SK-N-SH (cell line): ENCODE data around the gene CALN1. TPM values are rescaled to one million over a fixed set of nuclear protein-coding genes. Genes with fewer than 3 reads are reported as not detected.
"Not testable (repeated sequence)": the region's sequence is repeated elsewhere in the genome, so short reads cannot be mapped to it uniquely, and the experiment has no call there.

Source experiments
- CTCF ChIA-PET: fragments of 300-600, 350-600 bp; formaldehyde crosslinking; extraction: SDS; loops from one replicate; lab custom pipeline; 2021; lab: Yijun Ruan, JAX
- POLR2A ChIA-PET: fragments of 350-600 bp; sonication (Branson Sonifier 250); formaldehyde crosslinking; extraction: SDS; loops from one replicate; lab custom pipeline; 2020; ENCODE audit warnings: antibody characterized with exemption, inconsistent platforms; lab: Yijun Ruan, JAX
- DNase-seq: peaks from one replicate; pipeline ENCODE4 v3.0.0; 2012
- H2AFZ ChIP-seq: fragments of 200-600 bp; sonication (generic); 2 replicates; pipeline ENCODE4 v1.8.1; 2016; ENCODE audit warnings: antibody characterized with exemption, mild to moderate bottlenecking, low read depth
- H3F3A ChIP-seq: fragments of 200-600 bp; sonication (generic); replicated peaks from 2 replicates; pipeline ENCODE3; 2016; ENCODE audit warnings: antibody characterized with exemption, mild to moderate bottlenecking; ENCODE audit not compliant: insufficient read depth
- H3K27ac ChIP-seq, 2 experiments: fragments of 200-500 bp in 1 of 2; fragments of 200-600 bp in 1 of 2; sonication (Bioruptor generic) in 1 of 2; sonication (generic), shearing (Covaris generic) in 1 of 2; 2 replicates each; pipeline versions ENCODE4 v1.5.1 to v1.6.1; 2014 to 2016; ENCODE audit warnings: low read depth in 2 of 2, inconsistent platforms in 1 of 2, low read length in 1 of 2, mild to moderate bottlenecking in 1 of 2, mixed read lengths in 1 of 2
- H3K27me3 ChIP-seq: fragments of 200-600 bp; sonication (generic), shearing (Covaris generic); 2 replicates; pipeline ENCODE4 v1.6.1; 2016; ENCODE audit warnings: mixed run types; ENCODE audit not compliant: insufficient read depth
- H3K36me3 ChIP-seq, 2 experiments: fragments of 200-500 bp in 1 of 2; fragments of 200-600 bp in 1 of 2; sonication (Bioruptor generic) in 1 of 2; sonication (generic) in 1 of 2; replicated peaks in 1 of 2; 2 replicates each; pipeline versions ENCODE3 to v1.5.1; 2014 to 2016; ENCODE audit warnings: low read length in 1 of 2, mild to moderate bottlenecking in 1 of 2; ENCODE audit not compliant: insufficient read depth in 2 of 2, control insufficient read depth in 1 of 2
- H3K4me1 ChIP-seq, 2 experiments: fragments of 200-500 bp in 1 of 2; fragments of 200-600 bp in 1 of 2; sonication (Bioruptor generic) in 1 of 2; sonication (generic), shearing (Covaris generic) in 1 of 2; 2 replicates each; pipeline versions ENCODE4 v1.5.1 to v1.6.1; 2014 to 2016; ENCODE audit warnings: low read depth in 1 of 2, low read length in 1 of 2, mixed run types in 1 of 2; ENCODE audit not compliant: insufficient read depth in 2 of 2, control insufficient read depth in 1 of 2
- H3K4me2 ChIP-seq: fragments of 200-600 bp; sonication (generic), shearing (Covaris generic); 2 replicates; pipeline ENCODE4 v1.6.1; 2017; ENCODE audit warnings: mixed run types
- H3K4me3 ChIP-seq, 2 experiments: fragments of 200-500 bp in 1 of 2; fragments of 200-600 bp in 1 of 2; sonication (Bioruptor generic) in 1 of 2; sonication (generic), shearing (Covaris generic) in 1 of 2; 2 replicates each; pipeline versions ENCODE4 v1.5.1 to v1.8.1; 2014 to 2016; ENCODE audit warnings: low read depth in 2 of 2, inconsistent platforms in 1 of 2, low read length in 1 of 2, mild to moderate bottlenecking in 1 of 2, mixed read lengths in 1 of 2, moderate library complexity in 1 of 2
- H3K79me2 ChIP-seq: fragments of 200-600 bp; sonication (generic); 2 replicates; pipeline ENCODE4 v1.8.1; 2017; ENCODE audit warnings: mild to moderate bottlenecking; ENCODE audit not compliant: insufficient read depth
- H3K9ac ChIP-seq: fragments of 200-600 bp; sonication (generic); 2 replicates; pipeline ENCODE4 v1.6.1; 2017; ENCODE audit warnings: mixed run types
- H3K9me2 ChIP-seq: fragments of 200-600 bp; sonication (generic); 2 replicates; pipeline ENCODE4 v1.6.1; 2017; ENCODE audit warnings: mixed run types
- H3K9me3 ChIP-seq: fragments of 200-600 bp; sonication (generic); 2 replicates; pipeline ENCODE4 v1.6.1; 2017; ENCODE audit warnings: mixed run types, mild to moderate bottlenecking, moderate library complexity
- H4K20me1 ChIP-seq: fragments of 200-600 bp; sonication (generic); 2 replicates; pipeline ENCODE4 v1.6.1; 2017; ENCODE audit warnings: mild to moderate bottlenecking, mixed run types; ENCODE audit not compliant: insufficient read depth
- CHD2 ChIP-seq: fragments of 150-350 bp; IDR thresholded peaks from 2 replicates; pipeline ENCODE4 v1.6.1; 2018; ENCODE audit warnings: low read length; ENCODE audit not compliant: partially characterized antibody
- ELF1 ChIP-seq: IDR thresholded peaks from 2 replicates; pipeline ENCODE4 v1.4.0; 2012
- EP300 ChIP-seq, 2 experiments: IDR thresholded peaks; 2 replicates each; pipeline versions ENCODE4 v1.4.0 to v1.6.1; 2012; ENCODE audit warnings: borderline replicate concordance in 1 of 2, low read depth in 1 of 2, low read length in 1 of 2
- FOSL2 ChIP-seq: IDR thresholded peaks from 2 replicates; pipeline ENCODE4 v1.4.0; 2012; ENCODE audit warnings: low read depth, mild to moderate bottlenecking, moderate library complexity, borderline replicate concordance
- FOXJ3 ChIP-seq: sonication (generic); formaldehyde crosslinking; IDR thresholded peaks from 2 replicates; pipeline ENCODE4 v1.5.1; 2020; ENCODE audit warnings: mild to moderate bottlenecking, missing genetic modification reagents
- IRF3 ChIP-seq: fragments of 150-350 bp; IDR thresholded peaks from 2 replicates; pipeline ENCODE4 v1.6.1; 2016; ENCODE audit warnings: mild to moderate bottlenecking, low read depth, low read length
- MEF2A ChIP-seq: IDR thresholded peaks from 2 replicates; pipeline ENCODE4 v1.4.0; 2012; ENCODE audit warnings: low read depth, borderline replicate concordance
- NRF1 ChIP-seq: IDR thresholded peaks from 2 replicates; pipeline ENCODE4 v1.6.1; 2012; ENCODE audit warnings: low read depth, mild to moderate bottlenecking, low read length
- RAD21 ChIP-seq: IDR thresholded peaks from 2 replicates; pipeline ENCODE4 v1.6.1; 2012; ENCODE audit warnings: mild to moderate bottlenecking, low read length
- RCOR1 ChIP-seq: fragments of 150-350 bp; IDR thresholded peaks from 2 replicates; pipeline ENCODE4 v1.6.1; 2017; ENCODE audit warnings: antibody characterized with exemption, low read length
- TAF1 ChIP-seq: IDR thresholded peaks from 2 replicates; pipeline ENCODE4 v1.6.1; 2012; ENCODE audit warnings: low read depth, mild to moderate bottlenecking, low read length, moderate library complexity, borderline replicate concordance
- TCF12 ChIP-seq: IDR thresholded peaks from 2 replicates; pipeline ENCODE4 v1.4.0; 2012
- TEAD4 ChIP-seq: IDR thresholded peaks from 2 replicates; pipeline ENCODE4 v1.4.0; 2012; ENCODE audit warnings: mild to moderate bottlenecking, borderline replicate concordance; ENCODE audit not compliant: insufficient read depth
- USF1 ChIP-seq: IDR thresholded peaks from 2 replicates; pipeline ENCODE4 v1.4.0; 2012; ENCODE audit warnings: low read depth, borderline replicate concordance
- USF2 ChIP-seq: fragments of 150-350 bp; IDR thresholded peaks from 2 replicates; pipeline ENCODE4 v1.6.1; 2017; ENCODE audit warnings: antibody characterized with exemption, low read length, low read depth, borderline replicate concordance
- WGBS: methylation state at CpG from one replicate; pipeline ENCODE4 v1.1.6; 2017; ENCODE audit warnings: low lambda C conversion rate; 5-methylcytosine and 5-hydroxymethylcytosine counted together
- polyA plus RNA-seq, 3 experiments: library from polyadenylated mRNA; depleted of rRNA; stranded (reverse); fragments of >200 nt; gene quantifications; 2 replicates each; pipeline ENCODE4 v1.2.3, GENCODE V29; 2012
- TF ChIP-seq, protein P1 (sequence below): IDR thresholded peaks from 2 replicates; pipeline ENCODE4 v1.4.0; 2012; ENCODE audit warnings: low read depth
- TF ChIP-seq, protein P2 (sequence below): IDR thresholded peaks from 2 replicates; pipeline ENCODE4 v1.4.0; 2012; ENCODE audit warnings: low read depth, borderline replicate concordance

CALN1 gene
- polyA plus RNA-seq, 1 of the 3 experiments (the other 2 are of a cell fraction), result not detected

DNA sequence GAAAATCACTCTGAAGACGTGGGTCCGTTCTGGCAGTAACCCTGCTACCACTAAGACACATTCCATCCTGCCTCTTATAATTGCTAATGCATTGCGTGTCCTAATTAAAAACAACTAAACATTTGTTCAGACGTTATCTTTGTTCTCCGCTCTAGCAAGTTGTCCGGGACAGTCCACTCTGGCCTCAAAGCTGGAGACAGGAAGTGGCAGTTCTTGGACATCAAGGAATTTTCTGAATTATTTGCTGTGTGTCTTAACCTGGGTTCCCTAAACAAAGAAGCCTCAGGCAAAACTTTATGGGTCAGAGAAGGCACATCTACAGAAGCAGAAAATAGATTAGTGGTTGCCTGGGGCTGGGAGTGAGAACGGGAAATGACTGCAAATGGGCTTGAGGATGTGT is 199.1 kb downstream of the CALN1 start (continued):
- TF ChIP-seq, protein P1, sequence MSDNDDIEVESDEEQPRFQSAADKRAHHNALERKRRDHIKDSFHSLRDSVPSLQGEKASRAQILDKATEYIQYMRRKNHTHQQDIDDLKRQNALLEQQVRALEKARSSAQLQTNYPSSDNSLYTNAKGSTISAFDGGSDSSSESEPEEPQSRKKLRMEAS, result no peak

DNA sequence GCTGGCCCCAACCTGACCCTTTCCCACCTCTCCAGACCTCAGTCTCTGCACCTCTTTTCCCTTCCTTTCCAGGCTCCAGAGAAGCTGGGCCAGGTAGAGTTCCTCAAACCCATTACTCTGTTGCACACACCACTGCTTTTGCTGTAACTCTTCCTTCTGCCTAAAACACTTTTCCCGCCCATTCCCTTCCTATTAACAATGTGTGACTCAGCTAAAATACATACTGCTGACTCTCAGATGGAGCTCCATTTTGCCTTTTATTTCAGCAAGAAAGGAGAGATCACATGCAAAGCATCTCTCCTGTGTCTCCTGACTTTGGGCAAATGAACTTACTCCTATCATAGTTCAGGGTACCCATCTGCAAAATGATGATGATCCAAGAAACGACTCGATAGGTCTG is 201.0 kb downstream of the CALN1 start:
- Histone ChIP-seq H3K9ac (no peak overlapping the region), H3K27me3 (no peaks in the 10 kb centered on the region)
- TF ChIP-seq RCOR1 (no peak), EP300 (IDR thresholded peaks at IDR 0.05; ENCODE audit: borderline replicate concordance in 1 of 2, low read depth in 1 of 2, low read length in 1 of 2) (no peak), ELF1 (no peak), TEAD4 (no peak)
- TF ChIP-seq, all 33 proteins: peak for 0
- H3F3A ChIP-seq, result no peaks in the 10 kb centered on the region
- H3K4me3 ChIP-seq, result no peak overlapping the region
- ChIA-PET POLR2A (no interaction called here), CTCF (interaction anchor here (0.6 kb wide), 1 partner anchor 29 kb away, joined by 3 read pairs; no protein-coding TSS in a partner anchor)
- H2AFZ ChIP-seq, result no peak overlapping the region
- WGBS, result 7% methylated on average over 3 of the region's 3 CpGs
- no peak overlapping the region for H3K4me2 ChIP-seq
- H3K9me3 ChIP-seq, result no peaks in the 10 kb centered on the region; the same call in 1 of the 2 replicates
- H4K20me1 ChIP-seq, result no peaks in the 10 kb centered on the region
- DNase-seq, result no peak
- no peak overlapping the region for H3K27ac ChIP-seq
- H3K4me1 ChIP-seq, result no peaks in the 10 kb centered on the region
- no peaks in the 10 kb centered on the region for H3K79me2 ChIP-seq
- H3K36me3 ChIP-seq, result no peaks in the 10 kb centered on the region
- no peaks in the 10 kb centered on the region for H3K9me2 ChIP-seq

DNA sequence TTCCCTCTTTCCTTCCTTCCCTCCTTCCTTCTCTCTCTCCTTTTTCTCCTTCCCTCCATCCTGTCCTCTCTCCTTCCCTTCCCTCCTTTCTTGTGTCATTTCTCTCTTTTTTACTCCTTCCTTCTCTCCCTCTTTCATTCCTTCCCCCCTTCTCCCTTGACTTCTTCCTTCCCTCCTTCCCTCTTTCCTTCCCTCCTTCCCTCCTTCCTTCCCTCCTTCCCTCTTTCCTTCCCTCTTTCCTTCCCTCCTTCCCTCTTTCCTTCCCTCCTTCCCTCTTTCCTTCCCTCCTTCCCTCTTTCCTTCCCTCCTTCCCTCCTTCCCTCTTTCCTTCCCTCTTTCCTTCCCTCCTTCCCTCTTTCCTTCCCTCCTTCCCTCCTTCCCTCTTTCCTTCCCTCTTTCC is 203.1 kb downstream of the CALN1 start:
- H3K9me3 ChIP-seq, CTCF ChIA-PET, H3K27me3 ChIP-seq, POLR2A ChIA-PET, H2AFZ ChIP-seq, H3F3A ChIP-seq, H3K4me1 ChIP-seq, H4K20me1 ChIP-seq, H3K36me3 ChIP-seq, H3K9ac ChIP-seq, H3K9me2 ChIP-seq, DNase-seq, H3K4me3 ChIP-seq, H3K79me2 ChIP-seq, H3K4me2 ChIP-seq, H3K27ac ChIP-seq: not testable (repeated sequence)

- no peak overlapping the region for H2AFZ ChIP-seq
- DNase-seq, result no peak
- H3K4me2 ChIP-seq, result no peak overlapping the region
- WGBS, result 10% methylated on average over 9 of the region's 9 CpGs
- H3K79me2 ChIP-seq, result no peaks in the 10 kb centered on the region
- H3K27me3 ChIP-seq, result peaks cover 6% of the 10 kb centered on the region
- no peaks in the 10 kb centered on the region for H3K36me3 ChIP-seq
- no peaks in the 10 kb centered on the region for H3K9me2 ChIP-seq
- ChIA-PET CTCF (no interaction called here), POLR2A (no interaction called here)
- H3K27ac ChIP-seq, result no peak overlapping the region
- H3K9me3 ChIP-seq, result no peaks in the 10 kb centered on the region
- H3K9ac ChIP-seq, result no peak overlapping the region
- TF ChIP-seq MEF2A, result no peak
- TF ChIP-seq, protein P2, sequence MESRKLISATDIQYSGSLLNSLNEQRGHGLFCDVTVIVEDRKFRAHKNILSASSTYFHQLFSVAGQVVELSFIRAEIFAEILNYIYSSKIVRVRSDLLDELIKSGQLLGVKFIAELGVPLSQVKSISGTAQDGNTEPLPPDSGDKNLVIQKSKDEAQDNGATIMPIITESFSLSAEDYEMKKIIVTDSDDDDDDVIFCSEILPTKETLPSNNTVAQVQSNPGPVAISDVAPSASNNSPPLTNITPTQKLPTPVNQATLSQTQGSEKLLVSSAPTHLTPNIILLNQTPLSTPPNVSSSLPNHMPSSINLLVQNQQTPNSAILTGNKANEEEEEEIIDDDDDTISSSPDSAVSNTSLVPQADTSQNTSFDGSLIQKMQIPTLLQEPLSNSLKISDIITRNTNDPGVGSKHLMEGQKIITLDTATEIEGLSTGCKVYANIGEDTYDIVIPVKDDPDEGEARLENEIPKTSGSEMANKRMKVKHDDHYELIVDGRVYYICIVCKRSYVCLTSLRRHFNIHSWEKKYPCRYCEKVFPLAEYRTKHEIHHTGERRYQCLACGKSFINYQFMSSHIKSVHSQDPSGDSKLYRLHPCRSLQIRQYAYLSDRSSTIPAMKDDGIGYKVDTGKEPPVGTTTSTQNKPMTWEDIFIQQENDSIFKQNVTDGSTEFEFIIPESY, result no peak
- no peak for TF ChIP-seq FOSL2
- TF ChIP-seq TAF1, result no peak
- no peak for TF ChIP-seq IRF3
- no peak for TF ChIP-seq CHD2
- TF ChIP-seq FOXJ3 (CRISPR knock-in tag), result no peak
- no peak for TF ChIP-seq TCF12
- TF ChIP-seq RAD21, result no peak
- TF ChIP-seq USF2, result no peak
- no peak for TF ChIP-seq NRF1
- no peak for TF ChIP-seq EP300 (IDR thresholded peaks at IDR 0.05; ENCODE audit: borderline replicate concordance in 1 of 2, low read depth in 1 of 2, low read length in 1 of 2)
- no peak for TF ChIP-seq USF1
- H3F3A ChIP-seq, result no peaks in the 10 kb centered on the region
- no peaks in the 10 kb centered on the region for H4K20me1 ChIP-seq
- no peak overlapping the region for H3K4me3 ChIP-seq
- no peaks in the 10 kb centered on the region for H3K4me1 ChIP-seq
Observed at GRCh38 chr7:72196176-72196575, 216.0 kb downstream of the CALN1 start.
